Measurements from ENCODE around the gene AFF4. TPM values are rescaled to one million over a fixed set of nuclear protein-coding genes. Genes with fewer than 3 reads are reported as not detected.

The AFF4 gene
- total and polyA plus RNA-seq, 2 experiments from 2014 or later = 31.3 to 46.3 TPM

GRCh38 chr5:132840896-132841295, 122.5 kb downstream of the AFF4 start:
- Histone ChIP-seq H3F3A (replicated peaks; ENCODE audit: low read depth) (no peaks in the 10 kb centered on the region), H3K4me3 (no peak overlapping the region), H3K9me2 (ENCODE audit: insufficient read depth) (no peaks in the 10 kb centered on the region), H3K27ac (ENCODE audit: low read depth) (no peak overlapping the region), H3K79me2 (replicated peaks; ENCODE audit: insufficient read depth) (no peaks in the 10 kb centered on the region), H2AFZ (no peak overlapping the region), H3K4me2 (no peak overlapping the region), H3K27me3 (ENCODE audit: insufficient read depth) (no peaks in the 10 kb centered on the region), H4K20me1 (replicated peaks; ENCODE audit: insufficient read depth) (no peaks in the 10 kb centered on the region), H3K4me1 (ENCODE audit: insufficient read depth) (no peaks in the 10 kb centered on the region), H3K36me3 (ENCODE audit: insufficient read depth) (no peaks in the 10 kb centered on the region)
- Mint-ChIP-seq H3K27ac (no peak overlapping the region), H3K4me3 (no peak overlapping the region), H3K36me3 (ENCODE audit: low read depth) (no peaks in the 10 kb centered on the region), H3K4me1 (no peaks in the 10 kb centered on the region), H3K9me3 (no peaks in the 10 kb centered on the region), H3K27me3 (ENCODE audit: insufficient read depth, low read depth, poor library complexity) (peaks cover 2% of the 10 kb centered on the region)
- DNase-seq (ENCODE audit: low spot score) (no peak), ATAC-seq (no peak)
- TF ChIP-seq JUNB (IDR thresholded peaks at IDR 0.05; ENCODE audit: unreplicated experiment) (no peak), ZNF331 (CRISPR knock-in tag; IDR thresholded peaks at IDR 0.05; ENCODE audit: low read depth) (no peak), ZNF114 (CRISPR knock-in tag; IDR thresholded peaks at IDR 0.05) (no peak), STAT1 (IDR thresholded peaks at IDR 0.05; ENCODE audit: unreplicated experiment) (no peak), NANOG (IDR thresholded peaks at IDR 0.05; ENCODE audit: borderline replicate concordance) (no peak), CTCF (conservative IDR thresholded peaks at IDR 0.05; ENCODE audit: low read depth in 2 of 2) (no peak), REST (IDR thresholded peaks at IDR 0.05; ENCODE audit: unreplicated experiment) (no peak), POLR2AphosphoS5 (IDR thresholded peaks at IDR 0.05; ENCODE audit: low read depth) (no peak), EZH2 (IDR thresholded peaks at IDR 0.05; ENCODE audit: low read depth, unreplicated experiment) (no peak)

- DNase-seq (ENCODE audit: low spot score) (no peak), ATAC-seq (no peak)
- no peak overlapping the region for H3K4me3 ChIP-seq
- H3K9me2 ChIP-seq (ENCODE audit: insufficient read depth) = no peaks in the 10 kb centered on the region
- H3K27me3 Mint-ChIP-seq (ENCODE audit: insufficient read depth, low read depth, poor library complexity) = peaks cover 2% of the 10 kb centered on the region
- H3K9me3 Mint-ChIP-seq = no peaks in the 10 kb centered on the region
- H4K20me1 ChIP-seq (replicated peaks; ENCODE audit: insufficient read depth) = no peaks in the 10 kb centered on the region
- no peaks in the 10 kb centered on the region for H3F3A ChIP-seq (replicated peaks; ENCODE audit: low read depth)
- H3K4me3 Mint-ChIP-seq = no peak overlapping the region
- H3K4me1 ChIP-seq (ENCODE audit: insufficient read depth) = no peaks in the 10 kb centered on the region
- H2AFZ ChIP-seq = no peak overlapping the region
- no peaks in the 10 kb centered on the region for H3K36me3 Mint-ChIP-seq (ENCODE audit: low read depth)
- no peaks in the 10 kb centered on the region for H3K4me1 Mint-ChIP-seq
- H3K27ac Mint-ChIP-seq = no peak overlapping the region
- no peaks in the 10 kb centered on the region for H3K36me3 ChIP-seq (ENCODE audit: insufficient read depth)
- H3K79me2 ChIP-seq (replicated peaks; ENCODE audit: insufficient read depth) = no peaks in the 10 kb centered on the region
- no peak overlapping the region for H3K4me2 ChIP-seq
- H3K27ac ChIP-seq (ENCODE audit: low read depth) = no peak overlapping the region
- H3K27me3 ChIP-seq (ENCODE audit: insufficient read depth) = no peaks in the 10 kb centered on the region
- TF ChIP-seq EZH2 (IDR thresholded peaks at IDR 0.05; ENCODE audit: low read depth, unreplicated experiment) = no peak
- no peak for TF ChIP-seq ETS1 (IDR thresholded peaks at IDR 0.05)
- no peak for TF ChIP-seq CTCF (conservative IDR thresholded peaks at IDR 0.05; ENCODE audit: low read depth in 2 of 2)
- TF ChIP-seq POLR2AphosphoS5 (IDR thresholded peaks at IDR 0.05; ENCODE audit: low read depth) = no peak
- no peak for TF ChIP-seq CREB1 (CRISPR knock-in tag; IDR thresholded peaks at IDR 0.05; ENCODE audit: low read depth)
Observed at GRCh38 chr5:132840313-132840712, 123.1 kb downstream of the AFF4 start.

Measured in GM23338 (cell line).